A673 (cell line): ENCODE results near the gene UGT2A3. TPM values are rescaled to one million over a fixed set of nuclear protein-coding genes. Genes with fewer than 3 reads are reported as not detected.

Source experiments
- BruUV-seq: library from RNA; stranded (reverse); fragments of 400-500 nt; replicated peaks from 2 replicates; lab custom pipeline; 2021; lab: Mats Ljungman, UMichigan
- CTCF ChIA-PET: fragments of 300-600 bp; sonication (Branson Sonifier 250); formaldehyde crosslinking; loops from one replicate; lab custom pipeline; 2022; ENCODE audit warnings: antibody characterized with exemption; lab: Charles Lee
- POLR2A ChIA-PET: fragments of 300-600 bp; sonication (Branson Sonifier 250); formaldehyde crosslinking; loops from one replicate; lab custom pipeline; 2022; ENCODE audit warnings: antibody characterized with exemption; ENCODE audit not compliant: low non-redundant PET; lab: Charles Lee
- DNase-seq: peaks from one replicate; pipeline ENCODE4 v3.0.0-alpha.2; 2015; ENCODE audit warnings: low spot score
- H3K27ac ChIP-seq: fragments of 200-600 bp; sonication (generic); 2 replicates; pipeline ENCODE4 v1.5.1; 2016; ENCODE audit warnings: mixed run types, low read depth, mild to moderate bottlenecking, mixed read lengths, antibody characterized with exemption, low read length; ENCODE audit not compliant: poor library complexity, severe bottlenecking
- H3K27me3 ChIP-seq: fragments of 200-600 bp; sonication (generic); replicated peaks from 2 replicates; pipeline ENCODE4 v1.6.1; 2017; ENCODE audit warnings: mixed run types, low read depth, mild to moderate bottlenecking, mixed read lengths, antibody characterized with exemption, low read length; ENCODE audit not compliant: insufficient read depth, poor library complexity
- H3K36me3 ChIP-seq: fragments of 200-600 bp; sonication (generic); 2 replicates; pipeline ENCODE4 v1.6.1; 2016; ENCODE audit warnings: mixed run types, mild to moderate bottlenecking, mixed read lengths, antibody characterized with exemption, low read length; ENCODE audit not compliant: insufficient read depth, poor library complexity, severe bottlenecking
- H3K4me1 ChIP-seq: fragments of 200-600 bp; sonication (generic); 2 replicates; pipeline ENCODE4 v1.6.1; 2017; ENCODE audit warnings: mixed run types, mild to moderate bottlenecking, mixed read lengths, antibody characterized with exemption, low read length; ENCODE audit not compliant: insufficient read depth, poor library complexity, severe bottlenecking
- H3K4me3 ChIP-seq: fragments of 200-600 bp; sonication (generic); 2 replicates; pipeline ENCODE4 v1.5.1; 2016; ENCODE audit warnings: low read depth, mixed run types, mild to moderate bottlenecking, mixed read lengths, low read length; ENCODE audit not compliant: poor library complexity, severe bottlenecking
- H3K9me3 ChIP-seq: fragments of 200-600 bp; sonication (generic); 2 replicates; pipeline ENCODE4 v1.6.1; 2016; ENCODE audit warnings: mixed run types, low read depth, mild to moderate bottlenecking, mixed read lengths, antibody characterized with exemption, low read length; ENCODE audit not compliant: poor library complexity, severe bottlenecking
- EZH2 ChIP-seq: fragments of 200-600 bp; sonication (generic); IDR thresholded peaks from 2 replicates; pipeline ENCODE4 v1.6.1; 2017; ENCODE audit warnings: borderline replicate concordance, low read depth, mild to moderate bottlenecking, mixed read lengths, antibody characterized with exemption, low read length; ENCODE audit not compliant: poor library complexity, severe bottlenecking
- intact Hi-C: fragments of 100-400 bp; cut with micrococcal nuclease; formaldehyde crosslinking; loops from one replicate; pipeline ENCODE4 v1.10.0; 2022; ENCODE audit not compliant: unreplicated experiment
- total RNA-seq: library from RNA; stranded (reverse); gene quantifications from 2 replicates; pipeline ENCODE4 v1.2.3, GENCODE V29; 2021
- TF ChIP-seq, protein P1 (sequence below): fragments of 300-800, 200-600 bp; sonication (generic); conservative IDR thresholded peaks from 2 replicates; pipeline ENCODE4 v1.5.1; 2017; ENCODE audit warnings: low read depth, mild to moderate bottlenecking, antibody characterized with exemption, low read length, moderate library complexity, mixed read lengths

The UGT2A3 gene
- total RNA-seq, 1 experiment from 2014 or later: not detected

DNA sequence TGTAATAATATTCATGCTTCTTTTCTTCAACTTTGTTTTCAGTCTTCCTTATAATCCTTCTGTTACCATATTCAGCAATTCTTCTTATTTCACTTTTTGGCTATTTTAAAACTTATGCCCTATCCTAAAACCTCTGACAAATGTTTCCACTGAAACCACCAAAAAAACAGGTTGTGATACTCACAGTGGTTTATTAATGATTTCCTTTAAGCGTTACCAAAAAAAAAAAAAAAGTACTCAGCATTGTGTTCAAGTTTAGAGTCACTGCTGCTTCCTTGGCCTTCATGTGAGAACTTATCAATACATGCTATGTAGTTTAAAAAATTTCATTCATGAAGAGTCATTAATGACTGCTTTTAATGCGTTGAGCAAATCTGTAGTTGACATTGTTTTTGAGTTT lies 35.4 kb upstream of the UGT2A3 start:
- no peaks in the 10 kb centered on the region for H3K4me1 ChIP-seq
- POLR2A ChIA-PET: no interaction called here
- no peak overlapping the region for H3K4me3 ChIP-seq
- H3K9me3 ChIP-seq: no peaks in the 10 kb centered on the region
- no peak overlapping the region for H3K27ac ChIP-seq
- no peaks in the 10 kb centered on the region for H3K27me3 ChIP-seq
- no TSS peak for BruUV-seq
- no peak for TF ChIP-seq EZH2
- TF ChIP-seq, protein P1, sequence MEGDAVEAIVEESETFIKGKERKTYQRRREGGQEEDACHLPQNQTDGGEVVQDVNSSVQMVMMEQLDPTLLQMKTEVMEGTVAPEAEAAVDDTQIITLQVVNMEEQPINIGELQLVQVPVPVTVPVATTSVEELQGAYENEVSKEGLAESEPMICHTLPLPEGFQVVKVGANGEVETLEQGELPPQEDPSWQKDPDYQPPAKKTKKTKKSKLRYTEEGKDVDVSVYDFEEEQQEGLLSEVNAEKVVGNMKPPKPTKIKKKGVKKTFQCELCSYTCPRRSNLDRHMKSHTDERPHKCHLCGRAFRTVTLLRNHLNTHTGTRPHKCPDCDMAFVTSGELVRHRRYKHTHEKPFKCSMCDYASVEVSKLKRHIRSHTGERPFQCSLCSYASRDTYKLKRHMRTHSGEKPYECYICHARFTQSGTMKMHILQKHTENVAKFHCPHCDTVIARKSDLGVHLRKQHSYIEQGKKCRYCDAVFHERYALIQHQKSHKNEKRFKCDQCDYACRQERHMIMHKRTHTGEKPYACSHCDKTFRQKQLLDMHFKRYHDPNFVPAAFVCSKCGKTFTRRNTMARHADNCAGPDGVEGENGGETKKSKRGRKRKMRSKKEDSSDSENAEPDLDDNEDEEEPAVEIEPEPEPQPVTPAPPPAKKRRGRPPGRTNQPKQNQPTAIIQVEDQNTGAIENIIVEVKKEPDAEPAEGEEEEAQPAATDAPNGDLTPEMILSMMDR: no peak
- no peaks in the 10 kb centered on the region for H3K36me3 ChIP-seq
- intact Hi-C loops: no loop called here
- CTCF ChIA-PET: no interaction called here
- DNase-seq: no peak

DNA sequence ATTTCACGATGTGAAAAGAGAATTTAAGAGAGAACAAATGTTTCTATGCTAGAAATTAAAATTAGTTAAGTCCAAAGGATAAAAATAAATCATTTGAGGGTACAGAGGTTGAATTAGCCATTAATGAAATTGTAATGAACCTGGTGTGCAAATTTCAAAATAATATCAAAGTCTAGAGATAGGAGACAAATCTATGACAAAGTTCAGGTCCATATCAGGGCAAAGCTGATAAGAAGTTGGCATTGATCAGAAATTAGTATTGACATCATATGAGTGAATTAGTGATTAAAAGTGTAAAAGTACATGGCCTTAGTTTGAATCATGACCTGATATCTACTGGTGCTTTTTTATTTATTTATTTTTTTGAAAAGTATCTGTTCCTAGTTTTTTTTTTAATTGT lies 33.8 kb upstream of the UGT2A3 start:
- ChIA-PET CTCF (no interaction called here), POLR2A (no interaction called here)
- Histone ChIP-seq H3K4me3 (no peak overlapping the region), H3K36me3 (no peaks in the 10 kb centered on the region), H3K9me3 (no peaks in the 10 kb centered on the region), H3K27ac (no peak overlapping the region), H3K4me1 (no peaks in the 10 kb centered on the region), H3K27me3 (no peaks in the 10 kb centered on the region)
- no TSS peak for BruUV-seq
- TF ChIP-seq, protein P1: no peak
- TF ChIP-seq EZH2: no peak
- intact Hi-C loops: no loop called here
- DNase-seq: no peak

DNA sequence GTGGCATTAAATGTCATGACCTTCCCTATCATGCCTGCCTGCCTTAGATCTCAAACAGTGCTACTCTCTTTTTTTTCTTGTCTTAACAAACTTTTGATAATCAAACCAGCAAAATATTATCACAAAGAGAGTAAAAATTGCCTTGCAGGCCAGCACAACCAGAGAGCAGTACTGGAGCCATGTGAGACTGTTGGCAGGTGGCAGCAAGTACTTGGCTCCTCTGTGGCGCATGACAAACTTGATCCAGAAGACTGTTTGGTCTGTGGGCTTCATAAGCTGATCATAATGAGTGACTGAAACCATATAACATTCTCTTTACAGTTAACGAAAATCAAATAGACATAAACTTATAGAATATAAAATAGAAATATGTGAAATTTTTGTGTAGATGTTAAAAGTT lies 33.3 kb upstream of the UGT2A3 start:
- CTCF ChIA-PET: no interaction called here
- Histone ChIP-seq H3K27me3 (no peaks in the 10 kb centered on the region), H3K27ac (no peak overlapping the region), H3K4me3 (no peak overlapping the region), H3K9me3 (no peaks in the 10 kb centered on the region), H3K4me1 (no peaks in the 10 kb centered on the region), H3K36me3 (no peaks in the 10 kb centered on the region)
- intact Hi-C loops: no loop called here
- DNase-seq: no peak
- POLR2A ChIA-PET: no interaction called here
- TF ChIP-seq, protein P1: no peak
- no peak for TF ChIP-seq EZH2
- no TSS peak for BruUV-seq
